Peyer's patch (tissue), 4 donors: ENCODE measurements around the gene TCF4. TPM values are rescaled to one million over a fixed set of nuclear protein-coding genes. Genes with fewer than 3 reads are reported as not detected.

Experiments
- DNase-seq, 3 donors: peaks; one replicate each; pipeline ENCODE4 v3.0.0-alpha.2; 2017 to 2019
- H3K27ac ChIP-seq, 4 donors: fragments of 200-600 bp; sonication (generic); one replicate each; pipeline ENCODE4 v1.5.1; 2016 to 2019
- H3K27me3 ChIP-seq, 2 donors: fragments of 200-600 bp; sonication (generic); one replicate each; pipeline ENCODE4 v1.5.1; 2019
- H3K36me3 ChIP-seq, 3 donors: fragments of 200-600 bp; sonication (generic); one replicate each; pipeline ENCODE4 v1.5.1; 2016 to 2019
- H3K4me1 ChIP-seq, 4 donors: fragments of 200-600 bp; sonication (generic); one replicate each; pipeline ENCODE4 v1.5.1; 2016 to 2019
- H3K4me3 ChIP-seq, 4 donors: fragments of 200-600 bp; sonication (generic); 1 replicate in 3 of 4; 2 replicates in 1 of 4; pipeline ENCODE4 v1.5.1; 2016 to 2019; ENCODE audit warnings: mild to moderate bottlenecking in 1 of 4
- H3K9me3 ChIP-seq, 4 donors: fragments of 200-600 bp; sonication (generic); one replicate each; pipeline ENCODE4 v1.5.1; 2016 to 2019; ENCODE audit warnings: mild to moderate bottlenecking in 1 of 4
- CTCF ChIP-seq, 6 experiments: fragments of 450-650 bp in 4 of 6; fragments of 200-600 bp in 2 of 6; sonication (generic) in 1 of 6; IDR thresholded peaks; one replicate each; pipeline ENCODE4 v1.5.1; 2017 to 2019; ENCODE audit warnings: antibody characterized with exemption in 6 of 6, mild to moderate bottlenecking in 3 of 6, moderate library complexity in 1 of 6
- POLR2A ChIP-seq, 2 donors: fragments of 450-650 bp; IDR thresholded peaks; one replicate each; pipeline ENCODE4 v1.5.1; 2017; ENCODE audit warnings: antibody characterized with exemption in 2 of 2, mild to moderate bottlenecking in 2 of 2, moderate library complexity in 2 of 2
- total RNA-seq, 4 donors: library from RNA; depleted of rRNA; stranded (reverse); fragments of >200 nt; gene quantifications; one replicate each; pipeline ENCODE4 v1.1.0, GENCODE V29; 2016

TCF4 gene
- total RNA-seq, 4 donors from 2014 or later: 11.9 to 190 (median 33.8) TPM

- no peaks in the 10 kb centered on the region for H3K36me3 ChIP-seq
- no peak overlapping the region for H3K27ac ChIP-seq
- no peak overlapping the region for H3K4me3 ChIP-seq
- H3K9me3 ChIP-seq: no peaks in the 10 kb centered on the region
- no peak for DNase-seq
- peaks cover 0 to 10% (median 0%) of the 10 kb centered on the region in 4 donors for H3K4me1 ChIP-seq
- H3K27me3 ChIP-seq: no peaks in the 10 kb centered on the region
- TF ChIP-seq CTCF (IDR thresholded peaks at IDR 0.05) (no peak), POLR2A (IDR thresholded peaks at IDR 0.05) (no peak)
Measured at GRCh38 chr18:55576001-55576400, 12.0 kb downstream of the TCF4 start.

GRCh38 chr18:55575066-55575465 is 12.9 kb downstream of the TCF4 start:
- Histone ChIP-seq H3K9me3 (no peaks in the 10 kb centered on the region), H3K27me3 (no peaks in the 10 kb centered on the region), H3K36me3 (no peaks in the 10 kb centered on the region), H3K27ac (no peak overlapping the region), H3K4me1 (peaks cover 0 to 1% (median 0%) of the 10 kb centered on the region in 4 donors), H3K4me3 (no peak overlapping the region)
- DNase-seq: no peak
- TF ChIP-seq CTCF (IDR thresholded peaks at IDR 0.05) (no peak), POLR2A (IDR thresholded peaks at IDR 0.05) (no peak)

GRCh38 chr18:55573386-55573785 is 14.6 kb downstream of the TCF4 start:
- no peaks in the 10 kb centered on the region for H3K36me3 ChIP-seq
- no peaks in the 10 kb centered on the region for H3K4me1 ChIP-seq
- no peaks in the 10 kb centered on the region for H3K9me3 ChIP-seq
- no peak overlapping the region for H3K27ac ChIP-seq
- H3K27me3 ChIP-seq: no peaks in the 10 kb centered on the region
- no peak overlapping the region for H3K4me3 ChIP-seq
- DNase-seq: no peak
- TF ChIP-seq POLR2A (IDR thresholded peaks at IDR 0.05): no peak
- no peak for TF ChIP-seq CTCF (IDR thresholded peaks at IDR 0.05)

GRCh38 chr18:55570966-55571365 is 17.0 kb downstream of the TCF4 start:
- no peaks in the 10 kb centered on the region for H3K9me3 ChIP-seq
- no peaks in the 10 kb centered on the region for H3K4me1 ChIP-seq
- H3K27me3 ChIP-seq: no peaks in the 10 kb centered on the region
- TF ChIP-seq POLR2A (IDR thresholded peaks at IDR 0.05) (no peak), CTCF (IDR thresholded peaks at IDR 0.05) (no peak)
- DNase-seq: no peak
- H3K36me3 ChIP-seq: no peaks in the 10 kb centered on the region
- H3K27ac ChIP-seq: no peak overlapping the region
- H3K4me3 ChIP-seq: no peak overlapping the region

- TF ChIP-seq POLR2A (IDR thresholded peaks at IDR 0.05): no peak
- TF ChIP-seq CTCF (IDR thresholded peaks at IDR 0.05): no peak
Measured at GRCh38 chr18:55566456-55566935, 21.5 kb downstream of the TCF4 start.

GRCh38 chr18:55559739-55560138 is 28.3 kb downstream of the TCF4 start:
- Histone ChIP-seq H3K9me3 (no peaks in the 10 kb centered on the region), H3K4me1 (no peaks in the 10 kb centered on the region), H3K27ac (no peak overlapping the region), H3K27me3 (no peaks in the 10 kb centered on the region), H3K36me3 (no peaks in the 10 kb centered on the region), H3K4me3 (no peak overlapping the region)
- TF ChIP-seq CTCF (IDR thresholded peaks at IDR 0.05): no peak
- TF ChIP-seq POLR2A (IDR thresholded peaks at IDR 0.05): no peak
- DNase-seq: no peak

More at GRCh38 chr18:55566456-55566935, 21.5 kb downstream of the TCF4 start:
- Histone ChIP-seq H3K27me3 (no peaks in the 10 kb centered on the region), H3K27ac (no peak overlapping the region), H3K36me3 (no peaks in the 10 kb centered on the region), H3K4me3 (no peak overlapping the region), H3K4me1 (no peaks in the 10 kb centered on the region), H3K9me3 (no peaks in the 10 kb centered on the region)
- no peak for DNase-seq
